ENCODE data around the gene LAMTOR3.

DNA sequence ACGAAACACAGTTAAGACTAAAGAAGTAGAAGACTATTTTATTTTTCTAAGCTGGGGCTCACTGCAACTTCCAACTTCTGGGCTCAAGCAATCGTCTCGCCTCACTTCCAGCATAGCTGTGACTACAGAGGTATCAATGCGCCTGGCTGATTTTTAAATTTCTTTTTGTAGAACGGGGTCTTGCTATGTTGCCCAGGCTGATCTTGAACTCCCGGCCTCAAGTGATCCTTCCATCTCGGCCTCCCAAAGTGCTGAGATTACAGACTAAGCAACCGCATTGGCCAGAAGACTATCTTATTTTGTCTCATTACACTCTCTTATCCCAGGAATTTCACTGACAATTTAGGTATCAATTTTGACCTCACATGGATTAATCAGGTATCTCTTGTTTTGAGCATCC lies 1.2 kb downstream of the LAMTOR3 start:
- TF ChIP-seq SUZ12 (IDR thresholded peaks at IDR 0.05; ENCODE audit: extremely low read depth, insufficient read depth, insufficient read length): no peak
- TF ChIP-seq YY1 (IDR thresholded peaks at IDR 0.05; ENCODE audit: insufficient read depth, insufficient read length): no peak
- no peak for TF ChIP-seq ZNF274 (IDR thresholded peaks at IDR 0.05; ENCODE audit: low read depth, low read length)

Data from NT2/D1 (cell line).